HCT116 (cell line): Measurements from ENCODE around the gene KLHDC10. TPM values are rescaled to one million over a fixed set of nuclear protein-coding genes. Genes with fewer than 3 reads are reported as not detected.
"Not testable (repeated sequence)": the region's sequence is repeated elsewhere in the genome, so short reads cannot be mapped to it uniquely, and the experiment has no call there.

Source experiments
- ATAC-seq: fragments of 200-7000 bp; cut with Tn5 transposase; 2 replicates; pipeline ENCODE4 v1.9.1; 2020; ENCODE audit warnings: mild to moderate bottlenecking, moderate library complexity
- BruUV-seq: library from RNA; stranded (reverse); fragments of 400-500 nt; replicated peaks from 2 replicates; lab custom pipeline; 2021; lab: Mats Ljungman, UMichigan
- CTCF ChIA-PET: fragments of 300-600 bp; sonication (Branson Sonifier 250); formaldehyde crosslinking; loops from one replicate; lab custom pipeline; 2021; ENCODE audit warnings: antibody characterized with exemption; lab: Charles Lee
- POLR2A ChIA-PET: fragments of 300-600, 350-600 bp; sonication (Branson Sonifier 250); formaldehyde crosslinking; loops from one replicate; lab custom pipeline; 2021; ENCODE audit warnings: antibody characterized with exemption; lab: Charles Lee
- RAD21 ChIA-PET, 2 experiments: fragments of 300-600 bp; sonication (Branson Sonifier 250); formaldehyde crosslinking; loops; one replicate each; lab custom pipeline; 2023; ENCODE audit warnings: low total read pairs in 2 of 2; ENCODE audit not compliant: uncharacterized antibody in 2 of 2, unreplicated experiment in 2 of 2, low non-redundant PET in 1 of 2; lab: Charles Lee
- DNase-seq: peaks from one replicate; pipeline ENCODE4 v3.0.0-alpha.2; 2010; ENCODE audit warnings: low read depth, low spot score
- H2AFZ ChIP-seq: fragments of 200-600 bp; shearing (Covaris generic), sonication (generic); 2 replicates; pipeline ENCODE4 v1.6.1; 2017; ENCODE audit warnings: low read depth, mixed run types, mixed read lengths, antibody characterized with exemption, low read length; ENCODE audit not compliant: poor library complexity, severe bottlenecking
- H3K27ac ChIP-seq: 2 replicates; pipeline ENCODE4 v1.5.1; 2012; ENCODE audit warnings: low read depth, low read length
- H3K27me3 ChIP-seq: fragments of 200-600 bp; sonication (generic); 2 replicates; pipeline ENCODE4 v1.6.1; 2016; ENCODE audit warnings: mixed run types, low read length, mixed read lengths; ENCODE audit not compliant: insufficient read depth
- H3K36me3 ChIP-seq, 2 experiments: fragments of 200-500 bp in 1 of 2; fragments of 200-600 bp in 1 of 2; sonication (Bioruptor generic) in 1 of 2; sonication (generic) in 1 of 2; 2 replicates each; pipeline versions ENCODE4 v1.5.1 to v1.6.1; 2014 to 2016; ENCODE audit warnings: low read length in 2 of 2, inconsistent platforms in 1 of 2, mixed read lengths in 1 of 2, mixed run types in 1 of 2; ENCODE audit not compliant: insufficient read depth in 2 of 2, control insufficient read depth in 1 of 2
- H3K4me1 ChIP-seq, 2 experiments: fragments of 200-600 bp in 1 of 2; sonication (generic) in 1 of 2; 2 replicates each; pipeline versions ENCODE4 v1.5.1 to v1.6.1; 2012 to 2017; ENCODE audit warnings: low read length in 2 of 2, inconsistent platforms in 1 of 2, mild to moderate bottlenecking in 1 of 2, mixed read lengths in 1 of 2, mixed run types in 1 of 2, moderate library complexity in 1 of 2; ENCODE audit not compliant: insufficient read depth in 2 of 2, control insufficient read depth in 1 of 2
- H3K4me2 ChIP-seq: fragments of 200-600 bp; sonication (generic); 2 replicates; pipeline ENCODE4 v1.6.1; 2017; ENCODE audit warnings: mixed run types, low read length, mixed read lengths
- H3K4me3 ChIP-seq, 2 experiments: fragments of 200-600 bp in 1 of 2; sonication (generic) in 1 of 2; replicated peaks in 1 of 2; 2 replicates each; pipeline ENCODE4 v1.5.1; 2011 to 2016; ENCODE audit warnings: low read length in 2 of 2, control low read depth in 1 of 2, low read depth in 1 of 2, mild to moderate bottlenecking in 1 of 2, mixed read lengths in 1 of 2, mixed run types in 1 of 2
- H3K79me2 ChIP-seq: fragments of 200-600 bp; sonication (generic); 2 replicates; pipeline ENCODE4 v1.6.1; 2017; ENCODE audit warnings: mild to moderate bottlenecking, mixed run types, low read length, moderate library complexity, mixed read lengths; ENCODE audit not compliant: insufficient read depth
- H3K9ac ChIP-seq: fragments of 200-600 bp; sonication (generic); 2 replicates; pipeline ENCODE4 v1.6.1; 2016; ENCODE audit warnings: low read length, mixed read lengths
- H3K9me2 ChIP-seq: fragments of 200-600 bp; sonication (generic), shearing (Covaris generic); 2 replicates; pipeline ENCODE4 v1.6.1; 2017; ENCODE audit warnings: mixed run types, mild to moderate bottlenecking, moderate library complexity; ENCODE audit not compliant: insufficient read depth
- H3K9me3 ChIP-seq, 2 experiments: fragments of 200-500 bp in 1 of 2; fragments of 200-600 bp in 1 of 2; sonication (Bioruptor generic) in 1 of 2; sonication (generic) in 1 of 2; 2 replicates each; pipeline ENCODE4 v1.6.1; 2014 to 2017; ENCODE audit warnings: low read length in 2 of 2, mixed read lengths in 2 of 2, inconsistent platforms in 1 of 2, low read depth in 1 of 2, mild to moderate bottlenecking in 1 of 2, mixed run types in 1 of 2, moderate library complexity in 1 of 2; ENCODE audit not compliant: control insufficient read depth in 1 of 2, insufficient read depth in 1 of 2
- H4K20me1 ChIP-seq: fragments of 200-600 bp; sonication (generic), shearing (Covaris generic); 2 replicates; pipeline ENCODE4 v1.6.1; 2017; ENCODE audit warnings: mixed run types, mild to moderate bottlenecking, moderate library complexity; ENCODE audit not compliant: insufficient read depth
- CTCF ChIP-seq, 3 experiments: fragments of 200-600 bp in 1 of 3; sonication (generic) in 1 of 3; IDR thresholded peaks in 2 of 3; conservative IDR thresholded peaks in 1 of 3; 2 replicates each; pipeline ENCODE4 v1.5.1; 2012 to 2017; ENCODE audit warnings: low read depth in 2 of 3, low read length in 2 of 3, antibody characterized with exemption in 1 of 3, borderline replicate concordance in 1 of 3, control low read depth in 1 of 3, mild to moderate bottlenecking in 1 of 3, mixed read lengths in 1 of 3, mixed run types in 1 of 3, moderate library complexity in 1 of 3; ENCODE audit not compliant: insufficient read depth in 1 of 3
- intact Hi-C: fragments of 100-400 bp; cut with micrococcal nuclease; formaldehyde crosslinking; loops from 2 replicates; pipeline ENCODE4 v1.10.0; 2022
- total RNA-seq: library from RNA; stranded (reverse); gene quantifications from one replicate; pipeline ENCODE4 v1.2.1, GENCODE V29; 2021; ENCODE audit not compliant: unreplicated experiment

Gene KLHDC10
- total RNA-seq, 1 experiment from 2014 or later, result 25.8 TPM

GRCh38 chr7:130048906-130049305, 21.4 kb upstream of the KLHDC10 start:
- no peaks in the 10 kb centered on the region for H4K20me1 ChIP-seq
- DNase-seq, result no peak
- H2AFZ ChIP-seq, result no peak overlapping the region
- no peak for TF ChIP-seq CTCF (IDR thresholded peaks at IDR 0.05 in 2 of 3, conservative IDR thresholded peaks at IDR 0.05 in 1 of 3; ENCODE audit: borderline replicate concordance in 1 of 3, insufficient read depth in 1 of 3, low read depth in 2 of 3, low read length in 2 of 3)
- H3K4me2 ChIP-seq, result no peak overlapping the region
- H3K27ac ChIP-seq, result no peak overlapping the region
- H3K27me3 ChIP-seq, result no peaks in the 10 kb centered on the region
- no peaks in the 10 kb centered on the region for H3K9me3 ChIP-seq
- peaks cover 0 to 5% of the 10 kb centered on the region in 2 experiments; a peak in 2 of 4 replicates for H3K36me3 ChIP-seq
- H3K9me2 ChIP-seq, result no peaks in the 10 kb centered on the region
- H3K79me2 ChIP-seq, result peaks cover 29% of the 10 kb centered on the region
- intact Hi-C loops, result no loop called here
- CTCF ChIA-PET, result no interaction called here
- POLR2A ChIA-PET, result no interaction called here
- RAD21 ChIA-PET, result no interaction called here
- no peak for ATAC-seq
- no TSS peak for BruUV-seq
- no peak overlapping the region for H3K9ac ChIP-seq
- H3K4me3 ChIP-seq, result no peak overlapping the region
- peaks cover 6 to 10% of the 10 kb centered on the region in 2 experiments; a peak in 3 of 4 replicates for H3K4me1 ChIP-seq

GRCh38 chr7:130052250-130052649, 18.1 kb upstream of the KLHDC10 start:
- H3K4me1 ChIP-seq, result peaks cover 6 to 14% of the 10 kb centered on the region in 2 experiments; a peak in 3 of 4 replicates
- intact Hi-C loops, H3K9ac ChIP-seq, ATAC-seq, CTCF ChIA-PET, H2AFZ ChIP-seq, DNase-seq, POLR2A ChIA-PET, BruUV-seq, H3K9me3 ChIP-seq, H3K36me3 ChIP-seq, H3K9me2 ChIP-seq, H3K27me3 ChIP-seq, H3K27ac ChIP-seq, H3K4me3 ChIP-seq, RAD21 ChIA-PET, H3K4me2 ChIP-seq, H4K20me1 ChIP-seq: not testable (repeated sequence)
- peaks cover 29% of the 10 kb centered on the region for H3K79me2 ChIP-seq

GRCh38 chr7:130055198-130055597, 15.1 kb upstream of the KLHDC10 start:
- intact Hi-C loops, H3K9me3 ChIP-seq, H3K4me1 ChIP-seq, H3K9ac ChIP-seq, CTCF ChIA-PET, H3K9me2 ChIP-seq, H4K20me1 ChIP-seq, H3K27ac ChIP-seq, BruUV-seq, H3K36me3 ChIP-seq, POLR2A ChIA-PET, ATAC-seq, H3K79me2 ChIP-seq, DNase-seq, RAD21 ChIA-PET, H3K27me3 ChIP-seq, H3K4me3 ChIP-seq, H3K4me2 ChIP-seq, H2AFZ ChIP-seq: not testable (repeated sequence)
